Loucy (cell line): ENCODE results near the gene KAT6B.

ENCODE experiments used
- H2AFZ ChIP-seq: fragments of 200-600 bp; sonication (generic); 2 replicates; pipeline ENCODE4 v1.6.0; 2016; ENCODE audit warnings: antibody characterized with exemption, mild to moderate bottlenecking, low read length, moderate library complexity
- H3F3A ChIP-seq: fragments of 200-600 bp; 2 replicates; pipeline ENCODE4 v1.6.0; 2016; ENCODE audit warnings: antibody characterized with exemption, low read depth, mild to moderate bottlenecking
- H3K27me3 ChIP-seq: fragments of 200-600 bp; sonication (generic); 2 replicates; pipeline ENCODE4 v1.6.1; 2014; ENCODE audit warnings: low read length, mild to moderate bottlenecking; ENCODE audit not compliant: insufficient read depth, poor library complexity, severe bottlenecking
- H3K36me3 ChIP-seq: fragments of 200-600 bp; sonication (generic); 2 replicates; pipeline ENCODE4 v1.6.1; 2016; ENCODE audit warnings: low read length; ENCODE audit not compliant: insufficient read depth
- H3K4me1 ChIP-seq: fragments of 200-600 bp; sonication (generic); 2 replicates; pipeline ENCODE4 v1.5.1; 2014; ENCODE audit warnings: low read length, mild to moderate bottlenecking; ENCODE audit not compliant: insufficient read depth, poor library complexity, severe bottlenecking
- H3K4me2 ChIP-seq: fragments of 200-600 bp; sonication (generic); 2 replicates; pipeline ENCODE4 v1.6.0; 2014; ENCODE audit warnings: antibody characterized with exemption, low read length, low read depth, mild to moderate bottlenecking; ENCODE audit not compliant: poor library complexity, severe bottlenecking
- H3K4me3 ChIP-seq: fragments of 200-600 bp; sonication (generic); 2 replicates; pipeline ENCODE4 v1.5.1; 2014; ENCODE audit warnings: low read length, mild to moderate bottlenecking, mixed read lengths; ENCODE audit not compliant: poor library complexity, severe bottlenecking
- H3K79me2 ChIP-seq: fragments of 200-600 bp; sonication (generic); 2 replicates; pipeline ENCODE4 v1.6.1; 2014; ENCODE audit warnings: low read length; ENCODE audit not compliant: insufficient read depth
- H3K9ac ChIP-seq: fragments of 200-600 bp; sonication (generic); 2 replicates; pipeline ENCODE4 v1.6.0; 2014; ENCODE audit warnings: mild to moderate bottlenecking, low read depth, low read length, moderate library complexity; ENCODE audit not compliant: poor library complexity, severe bottlenecking
- H3K9me2 ChIP-seq: fragments of 200-600 bp; sonication (generic); replicated peaks from 2 replicates; pipeline ENCODE4 v1.6.1; 2016; ENCODE audit warnings: low read depth, low read length, mixed read lengths
- H3K9me3 ChIP-seq: fragments of 200-600 bp; sonication (generic); 2 replicates; pipeline ENCODE4 v1.6.1; 2014; ENCODE audit warnings: mild to moderate bottlenecking, antibody characterized with exemption, low read length, low read depth; ENCODE audit not compliant: insufficient read depth
- H4K20me1 ChIP-seq: fragments of 200-600 bp; sonication (generic); 2 replicates; pipeline ENCODE4 v1.6.0; 2014; ENCODE audit warnings: antibody characterized with exemption, low read length, mild to moderate bottlenecking; ENCODE audit not compliant: insufficient read depth, poor library complexity, severe bottlenecking
- CTCF ChIP-seq: fragments of 200-600 bp; sonication (generic); conservative IDR thresholded peaks from 2 replicates; pipeline ENCODE4 v1.5.1; 2014; ENCODE audit warnings: mild to moderate bottlenecking, antibody characterized with exemption, low read length
- EZH2phosphoT487 ChIP-seq: fragments of 200-600 bp; IDR thresholded peaks from 2 replicates; pipeline ENCODE4 v1.6.1; 2018; ENCODE audit warnings: antibody characterized with exemption, mild to moderate bottlenecking, moderate library complexity, borderline replicate concordance

KAT6B gene

GRCh38 chr10:74813381-74814259, 12.8 kb upstream of the KAT6B start:
- Histone ChIP-seq H3K9ac (no peak overlapping the region), H3K79me2 (no peaks in the 10 kb centered on the region), H4K20me1 (no peaks in the 10 kb centered on the region), H3K4me3 (no peak overlapping the region), H3K9me2 (no peaks in the 10 kb centered on the region), H3K4me2 (no peak overlapping the region), H3F3A (no peaks in the 10 kb centered on the region; the same call in 1 of the 2 replicates), H3K4me1 (no peaks in the 10 kb centered on the region), H2AFZ (no peak overlapping the region), H3K9me3 (peaks cover 10% of the 10 kb centered on the region; the same call in 1 of the 2 replicates), H3K27me3 (no peaks in the 10 kb centered on the region), H3K36me3 (no peaks in the 10 kb centered on the region)
- no peak for TF ChIP-seq CTCF
- TF ChIP-seq EZH2phosphoT487, result no peak

GRCh38 chr10:74814797-74815196, 11.6 kb upstream of the KAT6B start:
- no peaks in the 10 kb centered on the region for H3K9me2 ChIP-seq
- no peak for TF ChIP-seq CTCF
- no peak for TF ChIP-seq EZH2phosphoT487
- H3K27me3 ChIP-seq, result no peaks in the 10 kb centered on the region
- no peak overlapping the region for H2AFZ ChIP-seq
- no peak overlapping the region for H3K9ac ChIP-seq
- H4K20me1 ChIP-seq, result no peaks in the 10 kb centered on the region
- no peaks in the 10 kb centered on the region; the same call in 1 of the 2 replicates for H3F3A ChIP-seq
- peaks cover 10% of the 10 kb centered on the region; the same call in 1 of the 2 replicates for H3K9me3 ChIP-seq
- H3K4me1 ChIP-seq, result no peaks in the 10 kb centered on the region
- no peak overlapping the region for H3K4me3 ChIP-seq
- no peaks in the 10 kb centered on the region for H3K79me2 ChIP-seq
- no peaks in the 10 kb centered on the region for H3K36me3 ChIP-seq
- H3K4me2 ChIP-seq, result no peak overlapping the region

- Histone ChIP-seq H3K79me2 (no peaks in the 10 kb centered on the region), H2AFZ (no peak overlapping the region), H3K4me3 (no peak overlapping the region), H3K9ac (no peak overlapping the region), H3F3A (no peaks in the 10 kb centered on the region; the same call in 1 of the 2 replicates), H3K27me3 (no peaks in the 10 kb centered on the region), H3K4me1 (peaks cover 8% of the 10 kb centered on the region), H3K36me3 (no peaks in the 10 kb centered on the region), H3K9me2 (no peaks in the 10 kb centered on the region), H3K9me3 (peaks cover 10% of the 10 kb centered on the region; the same call in 1 of the 2 replicates), H4K20me1 (no peaks in the 10 kb centered on the region), H3K4me2 (no peak overlapping the region)
- TF ChIP-seq EZH2phosphoT487 (no peak), CTCF (no peak)
Observed at GRCh38 chr10:74816824-74817498, 9.4 kb upstream of the KAT6B start.
